Hindlimb muscle (tissue), 1 donor: ENCODE results near the gene RPE65. TPM values are rescaled to one million over a fixed set of nuclear protein-coding genes. Genes with fewer than 3 reads are reported as not detected.

Experiments
- polyA plus RNA-seq: library from polyadenylated mRNA; unstranded; fragments of 120-200 nt; gene quantifications from one replicate; pipeline ENCODE4 v1.2.1, GENCODE V29; 2013; ENCODE audit not compliant: insufficient read length

Gene RPE65
- polyA plus RNA-seq, 1 donor: not detected

Other genes with a start within 250 kb of the RPE65 start
- gene WLS, start 217.4 kb downstream of the RPE65 start, polyA plus RNA-seq: 64.3 TPM
- 5.3 TPM for gene DEPDC1, start 47.1 kb upstream of the RPE65 start, polyA plus RNA-seq